ENCODE data around the gene ELL. TPM values are rescaled to one million over a fixed set of nuclear protein-coding genes. Genes with fewer than 3 reads are reported as not detected.

ELL gene
- polyA plus RNA-seq, 3 donors, result 12.2 to 35.3 (median 12.6) TPM

- Histone ChIP-seq H3K79me2 (ENCODE audit: insufficient read depth, low read length) (no peaks in the 10 kb centered on the region), H3K27me3 (ENCODE audit: control insufficient read depth in 2 of 2, insufficient read depth in 2 of 2, low read length in 2 of 2) (peaks cover 0 to 32% of the 10 kb centered on the region in 2 donors), H3K9ac (ENCODE audit: insufficient read depth, low read length, poor library complexity, severe bottlenecking) (no peak overlapping the region), H3K27ac (ENCODE audit: low read depth in 1 of 2, low read length in 2 of 2) (no peak overlapping the region), H2AFZ (ENCODE audit: insufficient read depth, low read depth, low read length, poor library complexity, severe bottlenecking) (no peak overlapping the region), H3K4me3 (replicated peaks in 1 of 3; ENCODE audit: low read depth in 2 of 3, low read length in 3 of 3) (no peak overlapping the region), H3K9me3 (replicated peaks in 1 of 2; ENCODE audit: control insufficient read depth in 1 of 2, insufficient read depth in 1 of 2, low read length in 2 of 2) (no peaks in the 10 kb centered on the region), H3K36me3 (replicated peaks in 1 of 2; ENCODE audit: control insufficient read depth in 1 of 2, insufficient read depth in 2 of 2, low read length in 2 of 2) (peaks cover 22 to 23% of the 10 kb centered on the region in 2 donors), H3K4me1 (ENCODE audit: control insufficient read depth in 1 of 2, insufficient read depth in 2 of 2, low read length in 2 of 2) (peaks cover 19 to 27% of the 10 kb centered on the region in 2 donors), H3K4me2 (replicated peaks; ENCODE audit: extremely low read depth, low read length, poor library complexity, severe bottlenecking) (no peak overlapping the region), H4K20me1 (ENCODE audit: insufficient read depth, low read length) (peaks cover 89% of the 10 kb centered on the region)
- Mint-ChIP-seq H3K4me3 (no peak overlapping the region), H3K27ac (no peak overlapping the region), H3K4me1 (peaks cover 31% of the 10 kb centered on the region), H3K36me3 (peaks cover 24 to 30% of the 10 kb centered on the region in 2 donors), H3K27me3 (ENCODE audit: low read depth in 3 of 3) (peaks cover 19 to 51% (median 36%) of the 10 kb centered on the region in 3 donors), H3K9me3 (peaks cover 0 to 8% (median 0%) of the 10 kb centered on the region in 7 donors)
- no peak for DNase-seq
- 92% methylated on average over 4 of the region's 9 CpGs for WGBS (ENCODE audit: insufficient coverage)
- TF ChIP-seq CTCF (IDR thresholded peaks at IDR 0.05), result no peak
- intact Hi-C loops (cut with micrococcal nuclease), result no loop called here
Observed at GRCh38 chr19:18439910-18440237, 82.0 kb downstream of the ELL start.

- Histone ChIP-seq H3K27ac (ENCODE audit: low read depth in 1 of 2, low read length in 2 of 2) (no peak overlapping the region), H3K4me3 (replicated peaks in 1 of 3; ENCODE audit: low read depth in 2 of 3, low read length in 3 of 3) (no peak overlapping the region), H3K27me3 (ENCODE audit: control insufficient read depth in 2 of 2, insufficient read depth in 2 of 2, low read length in 2 of 2) (peaks cover 0 to 36% of the 10 kb centered on the region in 2 donors), H3K9me3 (replicated peaks in 1 of 2; ENCODE audit: control insufficient read depth in 1 of 2, insufficient read depth in 1 of 2, low read length in 2 of 2) (no peaks in the 10 kb centered on the region), H3K4me2 (replicated peaks; ENCODE audit: extremely low read depth, low read length, poor library complexity, severe bottlenecking) (no peak overlapping the region), H3K36me3 (replicated peaks in 1 of 2; ENCODE audit: control insufficient read depth in 1 of 2, insufficient read depth in 2 of 2, low read length in 2 of 2) (peaks cover 16 to 17% of the 10 kb centered on the region in 2 donors), H3K4me1 (ENCODE audit: control insufficient read depth in 1 of 2, insufficient read depth in 2 of 2, low read length in 2 of 2) (peaks cover 19 to 27% of the 10 kb centered on the region in 2 donors), H3K9ac (ENCODE audit: insufficient read depth, low read length, poor library complexity, severe bottlenecking) (no peak overlapping the region), H3K79me2 (ENCODE audit: insufficient read depth, low read length) (no peaks in the 10 kb centered on the region), H4K20me1 (ENCODE audit: insufficient read depth, low read length) (peaks cover 89% of the 10 kb centered on the region), H2AFZ (ENCODE audit: insufficient read depth, low read depth, low read length, poor library complexity, severe bottlenecking) (no peak overlapping the region)
- H3K36me3 Mint-ChIP-seq, result peaks cover 19 to 29% of the 10 kb centered on the region in 2 donors
- H3K4me3 Mint-ChIP-seq, result peak overlapping the region in 1 of 2 donors; percentile 28
- DNase-seq, result no peak
- no peak for TF ChIP-seq CTCF (IDR thresholded peaks at IDR 0.05)
- 75% methylated on average over 9 of the region's 13 CpGs for WGBS (ENCODE audit: insufficient coverage)
- peaks cover 0 to 8% (median 0%) of the 10 kb centered on the region in 7 donors for H3K9me3 Mint-ChIP-seq
- intact Hi-C loops (cut with micrococcal nuclease), result no loop called here
- H3K4me1 Mint-ChIP-seq, result peaks cover 31% of the 10 kb centered on the region
- H3K27ac Mint-ChIP-seq, result no peak overlapping the region
- peaks cover 20 to 57% (median 41%) of the 10 kb centered on the region in 3 donors for H3K27me3 Mint-ChIP-seq (ENCODE audit: low read depth in 3 of 3)
Observed at GRCh38 chr19:18439025-18439909, 82.6 kb downstream of the ELL start.

Data from CD14-positive monocyte (primary cell).